PC-3 (cell line): Measurements from ENCODE around the gene NELFE.

Source experiments
- CTCF ChIP-seq: fragments of 300-600 bp; sonication (generic); conservative IDR thresholded peaks from 2 replicates; pipeline ENCODE4 v1.5.1; 2017; ENCODE audit warnings: antibody characterized with exemption, low read depth, mild to moderate bottlenecking, low read length
- EZH2 ChIP-seq: fragments of 300-600 bp; sonication (generic); IDR thresholded peaks from one replicate; pipeline ENCODE4 v1.6.1; 2017; ENCODE audit warnings: antibody characterized with exemption, mild to moderate bottlenecking, low read length; ENCODE audit not compliant: unreplicated experiment

DNA sequence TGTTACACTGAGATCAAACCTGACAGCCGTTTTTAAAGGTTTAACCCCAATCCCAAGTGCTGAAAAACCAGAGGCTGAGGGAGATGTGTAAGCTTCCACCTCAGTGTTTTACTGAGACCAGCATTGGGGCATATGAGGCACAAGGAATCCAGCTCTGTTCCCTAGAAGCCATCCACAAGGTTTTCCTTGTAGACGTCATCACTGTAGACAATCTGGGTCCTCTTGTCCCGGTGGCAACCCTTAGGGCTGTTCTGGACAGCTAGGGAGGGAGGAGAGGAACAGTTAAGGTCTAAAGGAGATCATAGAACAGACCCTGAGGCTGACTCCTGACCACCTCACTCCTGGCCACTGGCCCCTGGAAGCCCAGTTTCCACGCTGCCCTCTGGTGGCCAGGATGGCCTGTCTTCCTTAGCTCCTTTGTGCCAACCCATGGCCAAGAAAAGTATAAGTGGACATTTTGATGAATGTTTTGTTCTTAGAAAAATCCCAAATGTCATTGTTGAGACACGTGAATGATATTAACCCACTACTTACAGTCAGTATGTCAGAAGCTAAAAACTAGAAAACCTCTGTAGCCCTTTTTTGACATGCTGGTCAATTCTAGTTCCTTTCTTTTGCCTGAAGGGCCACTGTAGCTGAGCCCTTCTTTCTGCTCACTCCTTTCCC is 6.5 kb downstream of the NELFE start:
- peak; percentile 93 for TF ChIP-seq CTCF
- no peak for TF ChIP-seq EZH2
